Hepatocyte (in vitro differentiated cells): Measurements from ENCODE around the gene ARHGAP40. TPM values are rescaled to one million over a fixed set of nuclear protein-coding genes. Genes with fewer than 3 reads are reported as not detected.

ENCODE experiments used
- DNase-seq: peaks from one replicate; pipeline ENCODE4 v3.0.0-alpha.2; 2016; ENCODE audit warnings: low spot score
- H2AFZ ChIP-seq: fragments of 200-600 bp; sonication (generic); 2 replicates; pipeline ENCODE4 v1.6.0; 2016; ENCODE audit warnings: antibody characterized with exemption, mild to moderate bottlenecking
- H3K27ac ChIP-seq: fragments of 200-600 bp; sonication (generic); 2 replicates; pipeline ENCODE4 v1.5.1; 2016; ENCODE audit warnings: mild to moderate bottlenecking
- H3K27me3 ChIP-seq: fragments of 200-600 bp; sonication (generic); 2 replicates; pipeline ENCODE4 v1.6.1; 2016
- H3K36me3 ChIP-seq: fragments of 200-600 bp; sonication (generic); replicated peaks from 2 replicates; pipeline ENCODE4 v1.5.1; 2016; ENCODE audit warnings: low read depth; ENCODE audit not compliant: insufficient read depth
- H3K4me1 ChIP-seq: fragments of 200-600 bp; sonication (generic); 2 replicates; pipeline ENCODE4 v1.5.1; 2016; ENCODE audit warnings: mild to moderate bottlenecking, moderate library complexity; ENCODE audit not compliant: insufficient read depth
- H3K4me2 ChIP-seq: fragments of 200-600 bp; sonication (generic); 2 replicates; pipeline ENCODE4 v1.6.0; 2016
- H3K4me3 ChIP-seq: fragments of 200-600 bp; sonication (generic); 2 replicates; pipeline ENCODE4 v1.5.1; 2016; ENCODE audit warnings: mild to moderate bottlenecking
- H3K79me2 ChIP-seq: fragments of 200-600 bp; sonication (generic); 2 replicates; pipeline ENCODE4 v1.6.0; 2017; ENCODE audit warnings: mild to moderate bottlenecking
- H3K9me2 ChIP-seq: fragments of 200-600 bp; sonication (generic); replicated peaks from 2 replicates; pipeline ENCODE4 v1.6.0; 2017; ENCODE audit warnings: mild to moderate bottlenecking; ENCODE audit not compliant: insufficient read depth
- H3K9me3 ChIP-seq: fragments of 200-600 bp; sonication (generic); 2 replicates; pipeline ENCODE4 v1.5.1; 2016; ENCODE audit warnings: low read depth, mild to moderate bottlenecking
- H4K20me1 ChIP-seq: fragments of 200-600 bp; sonication (generic); 2 replicates; pipeline ENCODE4 v1.6.0; 2016; ENCODE audit warnings: mild to moderate bottlenecking; ENCODE audit not compliant: insufficient read depth, poor library complexity, severe bottlenecking
- EZH2 ChIP-seq: fragments of 200-600 bp; sonication (generic); IDR thresholded peaks from 2 replicates; pipeline ENCODE4 v1.6.1; 2016; ENCODE audit warnings: antibody characterized with exemption, mild to moderate bottlenecking, borderline replicate concordance
- EZH2phosphoT487 ChIP-seq: fragments of 200-600 bp; sonication (generic); IDR thresholded peaks from one replicate; pipeline ENCODE4 v1.6.1; 2018; ENCODE audit warnings: antibody characterized with exemption, mild to moderate bottlenecking, low read depth, moderate library complexity; ENCODE audit not compliant: unreplicated experiment, severe bottlenecking
- WGBS: methylation state at CpG from one replicate; pipeline ENCODE4 v1.1.6; 2016; ENCODE audit warnings: low lambda C conversion rate; ENCODE audit errors: missing lambda C conversion rate; 5-methylcytosine and 5-hydroxymethylcytosine counted together
- polyA plus RNA-seq: library from polyadenylated mRNA; unstranded; fragments of >200 nt; fragmentation: Nextera tagmentation; extraction: Ambion mirVana; gene quantifications from 2 replicates; pipeline ENCODE4 v1.2.1, GENCODE V29; 2016
- total RNA-seq: library from RNA; depleted of rRNA; stranded (reverse); fragments of >200 nt; gene quantifications from 2 replicates; pipeline ENCODE4 v1.2.3, GENCODE V29; 2014
- TF ChIP-seq, protein P1 (sequence below): fragments of 200-600 bp; sonication (generic); IDR thresholded peaks from 2 replicates; pipeline ENCODE4 v1.5.1; 2016; ENCODE audit warnings: antibody characterized with exemption, mild to moderate bottlenecking; ENCODE audit not compliant: poor library complexity

The ARHGAP40 gene
- total and polyA plus RNA-seq, 2 experiments from 2014 or later: 1.1 to 1.2 TPM

DNA sequence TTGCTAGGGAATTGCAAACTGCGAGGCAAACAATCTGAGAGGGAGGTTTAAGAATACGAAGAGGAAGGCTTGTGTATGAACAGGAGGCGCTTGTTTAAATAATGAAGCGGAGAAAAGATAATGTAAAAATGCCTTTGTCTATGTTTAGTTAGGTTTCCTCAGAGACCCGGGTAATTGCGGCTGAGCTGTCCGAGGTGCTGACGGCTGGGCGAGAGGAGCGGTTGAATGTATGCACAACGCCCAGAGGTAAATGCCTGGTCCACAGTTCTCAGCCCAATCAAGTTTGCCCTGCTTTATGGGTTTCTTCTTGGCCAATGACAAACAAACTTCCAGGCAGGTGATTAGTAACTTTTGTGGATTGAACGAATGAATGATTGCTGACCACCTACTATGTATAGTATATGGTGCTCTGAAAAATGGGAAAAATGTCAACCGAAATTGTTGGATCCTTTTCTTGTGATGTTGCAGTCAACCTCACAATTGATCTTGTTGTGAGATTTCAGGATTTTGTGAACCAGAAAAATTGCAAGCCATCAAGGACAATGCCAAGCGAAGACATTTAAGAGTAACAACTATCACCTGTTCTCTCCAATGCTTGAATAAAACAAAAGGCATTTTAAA, 84.4 kb downstream of the ARHGAP40 start:
- Histone ChIP-seq H3K4me1 (no peaks in the 10 kb centered on the region), H3K36me3 (no peaks in the 10 kb centered on the region), H3K27ac (no peak overlapping the region), H3K4me3 (no peak overlapping the region), H3K9me2 (no peaks in the 10 kb centered on the region), H3K27me3 (peaks cover 11% of the 10 kb centered on the region), H3K79me2 (no peaks in the 10 kb centered on the region), H3K9me3 (no peaks in the 10 kb centered on the region), H3K4me2 (no peak overlapping the region), H4K20me1 (no peaks in the 10 kb centered on the region), H2AFZ (no peak overlapping the region)
- peak; percentile 78 for DNase-seq
- TF ChIP-seq EZH2 (no peak), EZH2phosphoT487 (no peak)
- TF ChIP-seq, protein P1, sequence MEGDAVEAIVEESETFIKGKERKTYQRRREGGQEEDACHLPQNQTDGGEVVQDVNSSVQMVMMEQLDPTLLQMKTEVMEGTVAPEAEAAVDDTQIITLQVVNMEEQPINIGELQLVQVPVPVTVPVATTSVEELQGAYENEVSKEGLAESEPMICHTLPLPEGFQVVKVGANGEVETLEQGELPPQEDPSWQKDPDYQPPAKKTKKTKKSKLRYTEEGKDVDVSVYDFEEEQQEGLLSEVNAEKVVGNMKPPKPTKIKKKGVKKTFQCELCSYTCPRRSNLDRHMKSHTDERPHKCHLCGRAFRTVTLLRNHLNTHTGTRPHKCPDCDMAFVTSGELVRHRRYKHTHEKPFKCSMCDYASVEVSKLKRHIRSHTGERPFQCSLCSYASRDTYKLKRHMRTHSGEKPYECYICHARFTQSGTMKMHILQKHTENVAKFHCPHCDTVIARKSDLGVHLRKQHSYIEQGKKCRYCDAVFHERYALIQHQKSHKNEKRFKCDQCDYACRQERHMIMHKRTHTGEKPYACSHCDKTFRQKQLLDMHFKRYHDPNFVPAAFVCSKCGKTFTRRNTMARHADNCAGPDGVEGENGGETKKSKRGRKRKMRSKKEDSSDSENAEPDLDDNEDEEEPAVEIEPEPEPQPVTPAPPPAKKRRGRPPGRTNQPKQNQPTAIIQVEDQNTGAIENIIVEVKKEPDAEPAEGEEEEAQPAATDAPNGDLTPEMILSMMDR: no peak
- 14% methylated on average over 14 of the region's 14 CpGs for WGBS

DNA sequence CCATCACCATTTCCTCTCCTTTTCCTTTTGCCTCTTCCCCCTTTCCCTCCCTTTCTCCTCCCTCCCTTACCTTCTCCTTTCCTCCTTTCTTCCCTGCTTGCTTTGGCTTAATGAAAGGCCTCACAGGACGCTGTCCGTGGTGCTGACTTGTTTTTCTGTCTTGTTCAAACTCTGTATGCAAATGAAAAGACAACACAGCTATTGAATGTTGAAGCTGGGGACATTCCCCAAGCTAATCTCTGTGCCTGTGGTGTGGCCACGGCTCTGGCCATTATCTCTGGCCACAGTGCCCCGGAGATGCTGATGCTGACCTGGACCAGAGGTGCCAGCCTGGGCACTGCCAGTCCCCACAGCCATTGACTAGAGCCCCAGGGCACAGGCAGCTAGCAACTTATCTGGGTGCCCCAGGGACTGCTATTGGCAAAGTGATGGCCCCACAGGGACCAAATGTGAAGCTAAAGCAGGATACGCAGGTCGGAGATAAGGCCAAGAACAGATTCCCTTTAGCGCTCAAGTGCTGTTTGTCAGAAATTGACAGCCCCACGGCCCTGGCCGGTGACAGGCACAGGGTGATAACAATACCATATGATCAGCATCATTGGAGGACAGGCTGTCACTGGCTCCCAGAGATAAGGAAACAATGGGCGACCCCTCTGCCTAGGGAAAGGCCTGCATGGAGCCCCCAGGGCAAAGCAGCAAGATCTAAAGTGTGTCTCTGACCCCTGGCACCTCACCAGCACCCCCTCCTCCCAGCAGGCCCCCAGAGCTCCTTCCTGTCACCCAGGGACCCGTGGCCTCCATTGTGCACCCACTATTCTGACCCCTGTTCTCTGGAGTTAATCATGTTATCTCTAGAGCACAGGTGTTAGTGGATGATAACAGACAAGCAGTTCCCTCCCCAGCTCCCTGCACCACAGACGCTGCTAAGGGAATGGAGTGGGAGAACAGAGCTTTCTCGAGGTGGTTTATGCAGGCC, 91.1 kb downstream of the ARHGAP40 start:
- Histone ChIP-seq H3K4me3 (no peak overlapping the region), H3K4me2 (no peak overlapping the region), H3K27me3 (peaks cover 11% of the 10 kb centered on the region), H3K9me2 (no peaks in the 10 kb centered on the region), H3K4me1 (no peaks in the 10 kb centered on the region), H2AFZ (no peak overlapping the region), H3K79me2 (no peaks in the 10 kb centered on the region), H3K9me3 (no peaks in the 10 kb centered on the region), H3K27ac (no peak overlapping the region), H4K20me1 (no peaks in the 10 kb centered on the region), H3K36me3 (no peaks in the 10 kb centered on the region)
- 35% methylated on average over 13 of the region's 13 CpGs for WGBS
- TF ChIP-seq, protein P1: no peak
- TF ChIP-seq EZH2phosphoT487 (no peak), EZH2 (no peak)
- DNase-seq: peak; percentile 87

- Histone ChIP-seq H3K4me3 (no peak overlapping the region), H3K9me3 (no peaks in the 10 kb centered on the region), H3K4me1 (no peaks in the 10 kb centered on the region), H2AFZ (no peak overlapping the region), H4K20me1 (no peaks in the 10 kb centered on the region), H3K79me2 (no peaks in the 10 kb centered on the region), H3K27ac (no peak overlapping the region), H3K4me2 (no peak overlapping the region), H3K36me3 (no peaks in the 10 kb centered on the region), H3K9me2 (no peaks in the 10 kb centered on the region), H3K27me3 (peaks cover 19% of the 10 kb centered on the region)
- no peak for DNase-seq
- whole genome bisulfite sequencing: 82% methylated on average over 9 of the region's 9 CpGs
- no peak for TF ChIP-seq EZH2
- TF ChIP-seq, protein P1: no peak
- TF ChIP-seq EZH2phosphoT487: no peak
Observed at GRCh38 chr20:38697306-38697705, 95.7 kb downstream of the ARHGAP40 start.
